HepG2 (cell line): ENCODE data around the gene DCLRE1B. TPM values are rescaled to one million over a fixed set of nuclear protein-coding genes. Genes with fewer than 3 reads are reported as not detected.

Source experiments
- ATAC-seq: fragments of 200-7000 bp; cut with Tn5 transposase; 3 replicates; pipeline ENCODE4 v1.9.1; 2020; ENCODE audit warnings: mild to moderate bottlenecking, moderate library complexity
- BruUV-seq: library from RNA; stranded (reverse); fragments of 400-500 nt; replicated peaks from 2 replicates; lab custom pipeline; 2021; lab: Mats Ljungman, UMichigan
- CTCF ChIA-PET: fragments of 300-600 bp; formaldehyde crosslinking; extraction: SDS; loops from one replicate; lab custom pipeline; 2021; ENCODE audit warnings: low total read pairs, inconsistent platforms, low intra/inter-chr PET ratio; lab: Yijun Ruan, JAX
- POLR2A ChIA-PET: fragments of 350-600 bp; sonication (Branson Sonifier 250); formaldehyde crosslinking; loops from one replicate; lab custom pipeline; 2020; ENCODE audit warnings: antibody characterized with exemption, inconsistent platforms; lab: Yijun Ruan, JAX
- DNase-seq: peaks from one replicate; pipeline ENCODE4 v3.0.0-alpha.2; 2015; ENCODE audit warnings: low spot score
- FAIRE-seq: peaks from 3 replicates; lab custom pipeline; 2011; peaks lifted over from hg19 to GRCh38; lab: Jason Lieb, UNC
- H2AFZ ChIP-seq: one replicate; pipeline ENCODE4 v1.6.1; 2011; ENCODE audit warnings: low read length, inconsistent platforms
- H3K27ac ChIP-seq: fragments of 300-600 bp; 3 replicates; pipeline ENCODE4 v1.8.0; 2011; ENCODE audit warnings: mixed run types, mild to moderate bottlenecking, mixed read lengths, low read length, inconsistent platforms; ENCODE audit not compliant: insufficient read depth; ENCODE audit errors: extremely low read length
- H3K27me3 ChIP-seq, 2 experiments: fragments of 200-600 bp in 1 of 2; 2 replicates in 1 of 2; 3 replicates in 1 of 2; pipeline versions ENCODE4 v1.6.0 to v1.8.0; 2011; ENCODE audit warnings: low read length in 2 of 2, mild to moderate bottlenecking in 2 of 2, moderate library complexity in 2 of 2, inconsistent platforms in 1 of 2; ENCODE audit not compliant: insufficient read depth in 2 of 2, control insufficient read depth in 1 of 2
- H3K36me3 ChIP-seq, 2 experiments: fragments of 200-600 bp in 1 of 2; replicated peaks in 1 of 2; 2 replicates in 1 of 2; 3 replicates in 1 of 2; pipeline versions ENCODE4 v1.5.1 to v1.8.0; 2011; ENCODE audit warnings: low read length in 2 of 2, inconsistent platforms in 1 of 2; ENCODE audit not compliant: insufficient read depth in 2 of 2, control insufficient read depth in 1 of 2
- H3K4me1 ChIP-seq: 2 replicates; pipeline ENCODE4 v1.5.1; 2012; ENCODE audit warnings: low read length, inconsistent platforms; ENCODE audit not compliant: insufficient read depth
- H3K4me2 ChIP-seq: 2 replicates; pipeline ENCODE4 v1.6.0; 2011; ENCODE audit warnings: low read depth, low read length, inconsistent platforms
- H3K4me3 ChIP-seq, 3 experiments: fragments of 200-600 bp in 1 of 3; sonication (generic), shearing (Covaris generic) in 1 of 3; replicated peaks in 1 of 3; 2 replicates each; pipeline ENCODE4 v1.5.1; 2011 to 2016; ENCODE audit warnings: low read length in 3 of 3, inconsistent platforms in 2 of 3, low read depth in 2 of 3, mild to moderate bottlenecking in 2 of 3, control low read depth in 1 of 3, mixed read lengths in 1 of 3; ENCODE audit not compliant: insufficient read depth in 1 of 3
- H3K79me2 ChIP-seq: one replicate; pipeline ENCODE4 v1.6.1; 2011; ENCODE audit warnings: low read length, inconsistent platforms; ENCODE audit not compliant: insufficient read depth
- H3K9ac ChIP-seq: 2 replicates; pipeline ENCODE4 v1.6.0; 2011; ENCODE audit warnings: mild to moderate bottlenecking, low read depth, low read length, inconsistent platforms; ENCODE audit not compliant: insufficient read depth
- H3K9me3 ChIP-seq: 2 replicates; pipeline ENCODE4 v1.5.1; 2012; ENCODE audit warnings: mild to moderate bottlenecking, low read length
- H4K20me1 ChIP-seq: 2 replicates; pipeline ENCODE4 v1.6.0; 2011; ENCODE audit warnings: inconsistent platforms, mild to moderate bottlenecking, low read length, moderate library complexity; ENCODE audit not compliant: insufficient read depth
- MAF1 ChIP-seq: sonication (generic); formaldehyde crosslinking; IDR thresholded peaks from 2 replicates; pipeline ENCODE4 v1.5.0; 2020; ENCODE audit warnings: missing genetic modification reagents, borderline replicate concordance
- XRCC5 ChIP-seq: fragments of 200-400 bp; formaldehyde crosslinking; optimal IDR thresholded peaks from 2 replicates; pipeline ENCODE3; 2017; ENCODE audit warnings: mild to moderate bottlenecking, low read length
- ZBTB1 ChIP-seq: sonication (generic); formaldehyde crosslinking; IDR thresholded peaks from 2 replicates; pipeline ENCODE4 v1.4.0; 2020; ENCODE audit warnings: missing genetic modification reagents, borderline replicate concordance
- ZSCAN30 ChIP-seq: sonication (generic); formaldehyde crosslinking; IDR thresholded peaks from 2 replicates; pipeline ENCODE4 v1.5.0; 2020; ENCODE audit warnings: mild to moderate bottlenecking, missing genetic modification reagents
- WGBS: methylation state at CpG from one replicate; pipeline ENCODE4 v1.1.6; 2017; ENCODE audit warnings: low lambda C conversion rate; 5-methylcytosine and 5-hydroxymethylcytosine counted together
- in situ Hi-C: cut with HindIII; loops from 2 replicates; pipeline ENCODE4 v1.10.0; 2017; ENCODE audit warnings: low pct_unique_long_range_greater_than_20kb; ENCODE audit not compliant: extremely low pct_ligation_motif_present
- intact Hi-C: fragments of 100-400 bp; cut with micrococcal nuclease; formaldehyde crosslinking; loops from one replicate; pipeline ENCODE4 v1.10.0; 2022; ENCODE audit not compliant: unreplicated experiment
- polyA plus RNA-seq, 8 experiments: library from polyadenylated mRNA; depleted of rRNA in 3 of 8; stranded (reverse) in 7 of 8; unstranded in 1 of 8; fragments of >200 nt; fragmentation: Illumina TruSeq in 4 of 8; extraction: Trizol in 4 of 8; gene quantifications; 2 replicates each; pipeline versions ENCODE4 v1.2.1 to v1.2.3, GENCODE V29; 2011 to 2016; ENCODE audit warnings: low read depth in 4 of 8, missing spikeins in 1 of 8, mixed read lengths in 1 of 8; ENCODE audit not compliant: insufficient read depth in 1 of 8
- total RNA-seq, 5 experiments: library from RNA; depleted of rRNA; stranded (reverse); fragments of >200 nt; fragmentation: Illumina TruSeq; extraction: Trizol; gene quantifications; 2 replicates each; pipeline ENCODE4 v1.2.3, GENCODE V29; 2016; ENCODE audit warnings: low read depth in 1 of 5
- TF ChIP-seq, protein P1 (sequence below): sonication (generic); formaldehyde crosslinking; IDR thresholded peaks from 2 replicates; pipeline ENCODE4 v1.4.0; 2020; ENCODE audit warnings: missing genetic modification reagents

Gene DCLRE1B
- total and polyA plus RNA-seq, 2 of the 13 experiments (the other 11 are each of a cell fraction or from before 2014, with no cell fraction given): 2.7 to 8.0 TPM

DNA sequence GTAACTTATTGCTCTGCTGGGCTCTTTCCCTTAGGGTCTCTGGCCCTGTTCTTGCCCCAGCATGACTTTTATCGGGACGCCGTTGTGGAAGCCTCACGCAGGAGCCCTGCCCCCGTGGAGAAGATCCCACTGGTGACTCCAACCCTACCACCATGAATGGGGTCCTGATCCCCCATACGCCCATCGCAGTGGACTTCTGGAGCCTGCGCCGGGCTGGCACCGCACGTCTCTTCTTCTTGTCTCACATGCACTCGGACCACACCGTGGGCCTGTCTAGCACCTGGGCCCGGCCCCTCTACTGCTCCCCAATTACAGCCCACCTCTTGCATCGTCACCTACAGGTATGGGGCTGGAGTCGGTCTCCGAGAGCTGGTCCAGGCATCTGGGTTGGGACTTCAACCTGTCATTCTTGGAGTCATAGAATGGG, 322 bp downstream of the DCLRE1B start (continued):
- TF ChIP-seq, protein P1, sequence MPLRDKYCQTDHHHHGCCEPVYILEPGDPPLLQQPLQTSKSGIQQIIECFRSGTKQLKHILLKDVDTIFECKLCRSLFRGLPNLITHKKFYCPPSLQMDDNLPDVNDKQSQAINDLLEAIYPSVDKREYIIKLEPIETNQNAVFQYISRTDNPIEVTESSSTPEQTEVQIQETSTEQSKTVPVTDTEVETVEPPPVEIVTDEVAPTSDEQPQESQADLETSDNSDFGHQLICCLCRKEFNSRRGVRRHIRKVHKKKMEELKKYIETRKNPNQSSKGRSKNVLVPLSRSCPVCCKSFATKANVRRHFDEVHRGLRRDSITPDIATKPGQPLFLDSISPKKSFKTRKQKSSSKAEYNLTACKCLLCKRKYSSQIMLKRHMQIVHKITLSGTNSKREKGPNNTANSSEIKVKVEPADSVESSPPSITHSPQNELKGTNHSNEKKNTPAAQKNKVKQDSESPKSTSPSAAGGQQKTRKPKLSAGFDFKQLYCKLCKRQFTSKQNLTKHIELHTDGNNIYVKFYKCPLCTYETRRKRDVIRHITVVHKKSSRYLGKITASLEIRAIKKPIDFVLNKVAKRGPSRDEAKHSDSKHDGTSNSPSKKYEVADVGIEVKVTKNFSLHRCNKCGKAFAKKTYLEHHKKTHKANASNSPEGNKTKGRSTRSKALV: peak; percentile 16; the same call in 1 of the 2 replicates

DNA sequence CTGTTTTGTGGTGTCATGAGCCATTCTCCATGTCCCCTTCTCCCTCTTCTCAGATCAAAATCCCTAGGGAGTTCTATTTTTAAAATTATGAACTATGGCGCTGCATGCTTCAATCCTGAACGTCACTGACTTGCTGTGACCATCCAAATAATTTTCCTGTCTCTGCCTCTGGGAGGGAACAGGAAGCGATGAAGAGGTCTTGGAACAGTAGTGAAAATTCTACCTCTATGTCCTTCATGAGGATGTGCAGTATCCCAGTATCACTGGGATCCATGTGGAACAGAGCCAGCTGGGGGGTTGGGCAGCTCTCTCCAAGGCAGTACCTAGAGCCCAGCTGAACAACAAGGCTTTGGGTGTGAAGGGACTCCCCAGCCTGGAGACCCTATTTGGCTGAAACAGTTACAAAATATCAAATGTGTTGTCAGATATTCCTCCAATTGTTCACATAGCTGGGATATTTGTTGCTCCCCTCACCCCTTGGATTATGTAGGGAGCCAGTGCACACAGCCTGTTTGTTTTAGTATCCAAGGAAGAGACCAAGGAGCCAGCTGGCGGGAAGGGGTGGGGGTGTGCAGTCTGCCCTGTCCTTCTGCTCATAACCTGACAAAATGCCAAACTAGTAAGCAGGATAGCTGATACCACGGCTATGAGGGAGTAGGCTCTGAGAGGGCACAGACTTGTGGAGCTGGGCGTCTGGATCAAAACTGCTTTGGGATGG, 7.6 kb downstream of the DCLRE1B start:
- no peaks in the 10 kb centered on the region for H3K9me3 ChIP-seq
- H3K27ac ChIP-seq: no peak overlapping the region
- H3K4me3 ChIP-seq: no peak overlapping the region
- H3K4me2 ChIP-seq: no peak overlapping the region
- no peaks in the 10 kb centered on the region for H3K79me2 ChIP-seq
- FAIRE-seq: no peak
- no peak for TF ChIP-seq ZSCAN30 (CRISPR knock-in tag)
- no peak for TF ChIP-seq ZBTB1 (CRISPR knock-in tag)
- no peak for TF ChIP-seq XRCC5
- TF ChIP-seq MAF1 (CRISPR knock-in tag): no peak
- TF ChIP-seq, all 625 proteins: peak for 0
- Histone ChIP-seq H3K4me1 (no peaks in the 10 kb centered on the region), H4K20me1 (no peaks in the 10 kb centered on the region), H2AFZ (no peak overlapping the region), H3K36me3 (peaks cover 7 to 35% of the 10 kb centered on the region in 2 experiments; a peak in 4 of 5 replicates), H3K27me3 (no peaks in the 10 kb centered on the region), H3K9ac (no peak overlapping the region)
- BruUV-seq: no TSS peak
- in situ Hi-C loops (no loop called here), intact Hi-C loops (no loop called here)
- ATAC-seq (no peak), DNase-seq (no peak)
- ChIA-PET POLR2A (interaction anchor here (2.7 kb wide), 1 partner anchor 16 kb away, joined by 11 read pairs; the partner anchor contains the start of gene HIPK1), CTCF (no interaction called here)
- 89% methylated on average over 6 of the region's 6 CpGs for WGBS
